GM21381 (cell line): Measurements from ENCODE around the gene PMEPA1.

Experiments used
- ATAC-seq: cut with Tn5 transposase; IDR thresholded peaks from one replicate; pipeline ENCODE4 v1.9.1; 2021; ENCODE audit warnings: mild to moderate bottlenecking, moderate library complexity; ENCODE audit not compliant: unreplicated experiment

The PMEPA1 gene, protein sequence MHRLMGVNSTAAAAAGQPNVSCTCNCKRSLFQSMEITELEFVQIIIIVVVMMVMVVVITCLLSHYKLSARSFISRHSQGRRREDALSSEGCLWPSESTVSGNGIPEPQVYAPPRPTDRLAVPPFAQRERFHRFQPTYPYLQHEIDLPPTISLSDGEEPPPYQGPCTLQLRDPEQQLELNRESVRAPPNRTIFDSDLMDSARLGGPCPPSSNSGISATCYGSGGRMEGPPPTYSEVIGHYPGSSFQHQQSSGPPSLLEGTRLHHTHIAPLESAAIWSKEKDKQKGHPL

DNA sequence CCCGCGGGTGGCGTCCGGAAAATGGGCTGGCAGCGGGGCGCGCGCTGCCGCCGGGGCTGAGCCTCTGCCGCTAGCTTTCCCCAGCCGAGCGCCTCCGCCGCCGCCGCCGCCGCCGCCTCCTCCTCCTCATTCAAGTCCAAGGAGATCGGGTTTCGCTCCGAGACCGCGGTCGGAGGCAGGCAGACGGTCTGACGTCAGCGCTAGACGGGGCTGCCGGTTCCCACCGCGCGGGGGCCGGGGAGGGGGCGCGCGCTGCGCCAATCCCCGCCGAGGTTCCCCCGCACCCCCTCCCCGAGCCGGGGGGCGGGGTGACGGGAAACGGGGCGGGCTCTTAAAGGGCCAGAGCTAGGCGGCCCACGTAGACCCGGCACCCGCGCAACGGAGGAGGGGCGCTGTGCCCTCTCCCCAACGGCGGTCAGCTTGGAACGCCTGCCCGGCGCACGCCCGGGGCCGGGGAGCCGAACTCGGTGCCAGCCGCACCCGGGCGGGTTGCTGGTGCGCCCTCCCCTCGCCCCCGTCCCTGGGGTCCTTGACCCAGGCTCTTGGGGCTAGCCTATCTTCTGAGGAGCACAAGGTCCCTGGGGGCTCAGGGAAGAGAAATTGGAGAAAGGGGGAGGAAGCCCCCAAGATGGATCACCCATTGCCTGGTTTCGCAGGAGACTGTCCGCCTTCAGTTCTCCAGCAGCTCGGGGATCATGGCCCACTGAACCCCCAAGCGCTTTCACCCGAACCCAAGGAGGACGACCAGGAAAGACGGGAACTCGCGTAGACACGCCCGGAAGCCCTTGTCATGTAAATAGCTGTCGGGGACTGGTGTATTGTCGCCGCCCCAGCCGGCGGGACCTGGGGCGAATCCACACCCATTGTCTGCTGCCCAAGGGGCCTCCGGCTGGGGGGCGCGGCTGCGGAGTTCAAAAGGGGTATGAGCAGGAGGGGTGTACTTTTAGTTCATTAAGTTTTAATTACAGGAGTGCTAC, at the start of gene PMEPA1:
Gene PMEPA1 (minus strand): TSS at position 193 of the 977 bp plus-strand sequence. CDS start 433 bp downstream, outside the sequence.
- ATAC-seq: peak; percentile 76

DNA sequence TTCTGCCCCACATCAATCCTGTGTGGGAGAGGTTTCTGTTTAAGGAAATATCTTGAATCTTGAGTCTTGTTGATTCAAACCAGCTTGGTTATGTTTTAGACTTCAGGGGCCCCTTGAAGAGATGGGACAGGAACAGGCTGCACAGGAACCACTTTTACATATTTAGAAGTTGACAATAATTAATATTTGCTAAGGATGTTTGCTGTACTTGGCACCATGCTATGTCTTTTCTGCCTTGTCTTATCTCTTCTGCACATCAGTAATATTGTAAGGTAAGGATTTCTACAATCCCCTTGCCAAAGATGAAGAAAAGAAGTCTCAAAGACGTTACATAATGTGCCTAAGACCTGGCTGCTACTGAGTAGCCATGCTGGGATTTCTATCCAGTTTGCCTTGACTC, 48.0 kb upstream of the PMEPA1 start:
- no peak for ATAC-seq

DNA sequence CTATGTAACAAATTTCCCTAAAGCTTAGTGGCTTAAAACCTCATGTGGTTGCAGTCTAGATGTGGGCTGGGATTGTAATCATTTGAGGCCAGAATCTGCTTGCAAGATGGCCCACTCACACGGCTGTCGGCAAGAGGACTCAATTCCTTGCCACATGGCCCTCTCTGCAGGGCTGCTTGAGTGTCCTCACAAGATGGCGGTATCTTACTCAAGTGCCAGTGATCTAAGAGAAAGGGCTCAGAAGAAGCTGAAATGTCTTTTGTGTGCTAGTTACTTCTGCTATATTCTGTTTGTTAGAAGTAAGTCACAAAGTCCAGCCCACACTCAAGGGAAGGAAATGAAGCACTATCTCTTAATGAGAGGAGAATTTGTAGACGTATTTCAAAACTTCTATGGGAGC, 47.1 kb upstream of the PMEPA1 start:
- ATAC-seq: no peak

DNA sequence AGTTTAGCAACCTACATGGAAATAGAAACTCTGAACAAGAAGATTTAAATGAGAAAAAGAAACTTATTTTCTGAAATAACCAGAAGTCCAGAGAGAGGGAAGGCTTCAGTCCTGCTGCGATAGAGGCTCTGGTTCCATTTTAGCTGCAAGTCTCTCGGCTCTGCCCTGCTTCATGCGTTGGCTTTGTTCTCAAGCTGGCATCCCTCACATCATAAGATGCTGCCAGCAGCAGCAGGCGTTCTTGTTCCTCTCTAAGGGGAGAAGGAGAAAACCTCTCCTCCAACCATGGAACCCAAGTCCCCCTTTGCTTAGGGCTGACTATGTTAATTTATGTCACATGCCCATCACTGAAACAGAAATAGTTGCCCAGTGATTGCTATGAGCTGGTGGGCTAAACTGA, 46.4 kb upstream of the PMEPA1 start:
- no peak for ATAC-seq

DNA sequence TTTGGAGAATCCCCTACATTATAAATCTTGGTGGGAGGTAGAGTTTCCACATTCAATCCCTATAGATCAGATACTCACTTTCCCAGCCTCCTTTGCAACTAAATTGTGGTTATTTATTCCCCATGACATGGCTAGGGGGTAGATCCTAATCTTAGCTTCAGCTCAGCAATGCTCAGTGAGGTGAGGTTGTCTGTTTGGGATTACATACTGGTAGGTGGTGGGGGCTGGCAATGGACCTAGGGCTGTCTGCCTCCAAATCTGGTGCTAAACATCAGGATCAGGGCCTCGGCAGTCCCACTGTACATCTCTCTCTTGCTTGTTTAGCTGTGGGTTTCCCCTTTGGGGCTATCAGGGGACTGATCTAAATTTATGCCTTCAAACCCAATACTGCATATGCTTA, 45.8 kb upstream of the PMEPA1 start:
- no peak for ATAC-seq

DNA sequence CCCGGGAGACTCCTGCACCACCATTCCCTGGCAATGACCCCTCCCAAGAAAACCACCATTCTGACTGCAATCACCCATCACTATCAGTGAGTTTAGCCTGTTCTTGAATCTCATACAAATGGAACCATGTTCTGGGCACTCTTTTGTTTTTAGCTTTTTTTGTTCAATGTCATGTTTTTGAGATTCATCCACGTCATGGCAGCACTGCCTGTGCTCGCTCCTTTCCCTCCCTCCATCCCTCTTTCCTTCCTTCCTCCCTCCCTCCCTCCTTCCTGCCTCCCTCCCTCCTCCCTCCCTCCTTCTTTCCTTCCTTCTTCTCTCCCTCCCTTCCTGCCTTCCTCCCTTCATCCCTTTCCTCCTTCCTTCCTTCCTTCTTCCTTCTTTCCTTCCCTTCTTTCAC, 44.4 kb upstream of the PMEPA1 start:
- no peak for ATAC-seq

DNA sequence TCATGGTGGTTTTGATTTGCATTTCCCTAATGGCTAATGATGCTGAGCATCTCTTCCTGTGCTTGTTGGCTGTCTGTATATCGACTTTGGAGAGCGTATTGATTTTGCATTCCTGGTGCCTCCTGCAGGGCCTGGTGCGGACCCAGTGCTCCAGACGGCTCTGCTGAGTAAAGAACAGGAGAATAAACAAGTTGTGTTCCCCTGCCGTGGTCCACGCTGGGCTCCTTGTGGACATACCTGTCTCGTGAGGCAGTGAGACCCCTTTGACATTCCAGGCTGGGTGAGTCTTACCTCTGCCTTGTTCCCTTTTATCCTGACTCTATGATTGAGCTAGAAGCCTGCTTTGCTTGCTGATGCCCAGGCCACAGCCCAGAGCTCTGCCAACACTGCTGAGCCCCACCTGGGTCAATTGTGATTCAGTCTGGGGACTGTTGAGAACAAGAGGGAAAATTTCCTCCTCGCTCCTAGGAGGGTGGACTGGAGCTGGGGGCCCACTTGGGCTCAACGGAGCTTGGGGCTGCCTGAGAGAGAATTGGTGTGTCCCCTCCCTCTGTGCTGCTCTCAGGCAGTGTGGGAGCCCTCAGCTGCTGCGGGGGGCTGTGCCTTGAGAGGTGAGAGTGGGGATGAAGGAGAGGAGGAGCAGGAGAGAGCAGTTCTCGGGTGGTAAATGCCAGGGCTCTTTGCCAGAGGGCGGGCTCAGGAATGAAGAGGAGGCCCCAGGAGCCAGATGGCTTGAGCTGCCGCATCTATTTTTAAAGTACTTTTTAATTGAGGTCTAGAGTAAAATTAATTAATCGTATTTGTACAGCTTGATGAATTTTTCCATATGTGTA, 43.7 kb upstream of the PMEPA1 start:
- ATAC-seq: no peak

DNA sequence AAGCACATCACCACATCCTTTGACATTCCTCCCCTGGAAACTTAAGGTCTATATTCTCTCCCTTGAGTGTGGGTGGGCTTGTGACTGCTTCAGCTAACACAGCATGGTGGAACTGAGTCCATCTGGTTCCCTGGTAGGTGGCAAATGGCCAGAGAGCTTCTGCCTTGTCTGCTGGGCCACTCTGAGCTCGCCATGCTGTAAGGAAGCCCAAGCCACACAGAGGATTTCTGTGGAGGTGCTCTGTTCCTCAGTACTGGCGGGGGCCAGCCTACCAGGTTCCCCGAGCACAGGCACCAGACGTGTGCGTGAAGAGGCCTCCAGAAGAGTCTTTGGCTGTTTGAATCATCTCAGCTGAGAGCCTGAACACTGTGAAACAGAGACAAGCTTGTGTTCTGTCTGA, 41.6 kb upstream of the PMEPA1 start:
- no peak for ATAC-seq

DNA sequence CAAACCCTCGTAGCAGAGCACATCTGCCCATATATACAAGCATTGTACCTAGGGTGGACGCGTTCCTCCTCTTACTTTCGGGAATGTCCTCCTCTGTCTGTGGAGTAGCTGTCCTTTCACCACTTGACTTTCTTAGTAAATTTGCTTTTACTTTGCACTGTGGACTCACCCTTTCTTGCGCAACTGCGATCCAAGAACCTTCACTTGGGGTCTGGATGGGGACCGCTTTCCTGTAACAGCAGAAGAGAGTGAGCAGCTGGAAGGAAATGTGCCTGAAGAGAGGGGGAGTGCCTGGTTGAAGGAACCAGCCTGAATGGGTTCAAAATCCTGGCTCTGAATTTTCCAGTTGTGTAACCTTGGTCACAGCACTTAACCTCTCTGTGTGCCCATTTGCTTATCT, 40.1 kb upstream of the PMEPA1 start:
- ATAC-seq: no peak

DNA sequence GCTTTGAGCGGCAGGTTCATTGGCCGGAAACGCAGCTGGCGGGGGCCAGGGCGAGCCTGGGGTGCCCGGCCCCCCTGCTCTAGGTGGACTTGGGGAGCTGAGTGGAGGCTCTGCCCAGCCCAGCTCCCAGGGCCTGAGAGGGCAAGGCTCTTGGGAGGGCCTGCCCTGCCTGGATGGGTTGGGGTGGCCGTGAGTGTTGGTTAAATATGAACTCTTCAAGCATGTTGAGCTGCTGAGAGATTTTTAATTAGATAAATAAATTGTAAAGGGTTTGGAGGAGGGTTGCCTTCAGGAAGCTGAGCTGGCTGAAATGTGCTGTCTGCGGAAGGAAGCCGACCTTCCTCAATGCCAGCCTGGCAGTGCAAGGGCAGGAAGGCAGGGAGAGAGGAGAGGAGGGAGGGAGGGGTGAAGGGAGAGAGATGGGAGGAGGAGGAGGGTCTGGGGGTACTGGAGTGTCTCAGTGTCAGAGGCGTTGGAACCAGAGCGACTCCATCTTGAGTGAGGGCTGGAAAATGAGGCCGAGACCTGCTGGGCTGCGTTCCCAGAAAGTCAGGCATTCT, 39.4 kb upstream of the PMEPA1 start:
- ATAC-seq: no peak

DNA sequence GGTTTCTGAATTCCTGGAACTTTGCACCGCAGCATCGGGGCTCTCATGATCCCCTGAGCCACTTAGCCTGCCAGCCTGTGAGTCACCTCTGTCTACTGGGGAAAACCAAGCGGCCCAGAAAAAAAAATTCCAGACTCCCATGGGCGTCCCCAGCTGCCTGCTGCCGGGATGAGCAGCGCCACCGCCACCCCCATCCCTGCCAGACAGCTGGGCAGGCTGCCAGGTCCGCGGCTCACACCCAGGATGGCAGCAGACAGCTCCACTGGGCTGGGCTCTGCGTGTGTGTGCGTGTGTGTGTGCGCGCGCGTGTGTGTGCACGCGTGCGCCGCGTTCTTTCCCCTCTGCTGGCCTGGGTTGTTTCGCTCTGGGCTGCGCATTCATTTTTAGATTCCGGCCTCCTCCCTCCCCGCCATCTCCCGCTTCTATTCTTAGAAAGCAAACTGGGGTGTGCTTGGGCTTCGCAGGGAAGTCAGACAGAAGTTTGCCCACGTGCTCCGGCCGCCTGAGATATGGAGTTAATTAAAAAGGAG, 38.9 kb upstream of the PMEPA1 start:
- ATAC-seq: peak; percentile 66

DNA sequence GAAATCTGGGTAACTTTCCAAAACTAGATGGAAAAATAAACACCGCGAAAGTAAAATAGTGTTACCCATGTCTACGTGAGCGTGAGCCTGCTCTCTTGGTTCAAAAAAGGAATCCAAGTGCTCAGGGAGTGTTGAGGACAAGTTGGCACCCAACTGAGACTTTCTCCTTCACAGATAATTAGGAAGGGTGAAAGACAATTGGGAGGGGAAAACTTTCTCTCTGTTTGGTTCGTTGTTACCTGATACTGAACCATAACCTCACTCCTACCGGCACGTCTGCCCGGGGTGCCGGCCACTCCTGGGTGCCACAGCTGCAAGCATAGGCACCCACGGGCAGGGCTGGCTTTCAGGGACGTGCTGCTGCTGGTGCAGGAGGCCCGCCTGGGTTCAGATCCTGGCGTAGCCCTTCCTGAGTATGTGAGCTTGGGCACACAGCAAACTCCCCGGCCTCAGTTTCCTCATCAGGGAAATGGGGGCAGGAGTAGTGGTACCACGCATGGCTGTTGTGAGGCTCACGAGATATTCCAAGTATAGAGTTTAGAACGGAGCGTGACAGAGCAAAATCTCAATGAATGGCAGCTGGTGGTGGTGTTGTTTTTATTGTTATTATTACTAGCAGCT, 38.2 kb upstream of the PMEPA1 start:
- no peak for ATAC-seq

DNA sequence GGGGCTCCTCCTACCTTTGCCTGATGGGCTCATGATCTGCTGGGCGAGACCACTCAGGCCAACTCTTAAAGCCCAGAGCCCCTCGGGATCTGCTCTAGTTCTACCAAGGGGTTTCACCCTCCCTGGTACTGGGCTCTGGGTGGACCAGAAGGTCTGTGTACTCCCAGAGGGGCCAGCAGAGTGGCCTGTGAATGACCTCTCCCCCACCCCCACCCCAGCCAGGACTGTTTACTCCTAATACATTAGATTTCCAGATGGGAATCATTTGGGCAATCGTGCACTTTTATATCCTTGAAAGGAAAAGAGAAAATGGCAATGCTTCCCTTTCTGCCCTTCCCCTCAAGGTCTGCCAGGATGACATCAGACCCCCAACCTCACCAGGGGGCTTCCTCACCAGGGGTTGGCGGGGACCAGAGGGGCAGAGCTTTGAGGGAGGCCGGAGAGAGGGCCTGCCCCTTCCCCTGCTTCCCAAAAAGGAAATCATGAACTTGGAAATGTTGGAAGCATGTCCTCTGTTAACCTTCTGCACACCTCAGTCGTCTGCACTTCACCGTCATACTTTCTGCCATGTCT, 37.1 kb upstream of the PMEPA1 start:
- no peak for ATAC-seq

DNA sequence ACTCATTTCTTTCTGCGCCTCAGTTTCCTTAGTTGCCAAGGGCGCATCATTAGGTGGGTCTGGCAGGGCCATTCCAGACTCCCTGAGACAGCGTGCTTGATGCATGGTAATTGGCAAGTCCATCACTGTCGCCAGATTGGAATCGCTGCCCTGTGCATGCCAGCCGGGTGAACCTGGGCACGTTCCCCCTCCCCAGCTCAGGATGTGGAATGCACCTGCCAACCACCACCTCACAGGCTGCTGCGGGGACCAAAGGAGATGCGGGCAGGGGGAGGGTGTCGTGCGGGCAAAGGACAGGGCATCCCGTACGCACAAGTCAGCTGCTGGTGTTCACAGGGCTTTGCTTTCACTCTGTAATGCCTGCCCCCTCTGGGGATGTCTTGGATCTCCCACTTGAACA, 36.4 kb upstream of the PMEPA1 start:
- ATAC-seq: no peak

DNA sequence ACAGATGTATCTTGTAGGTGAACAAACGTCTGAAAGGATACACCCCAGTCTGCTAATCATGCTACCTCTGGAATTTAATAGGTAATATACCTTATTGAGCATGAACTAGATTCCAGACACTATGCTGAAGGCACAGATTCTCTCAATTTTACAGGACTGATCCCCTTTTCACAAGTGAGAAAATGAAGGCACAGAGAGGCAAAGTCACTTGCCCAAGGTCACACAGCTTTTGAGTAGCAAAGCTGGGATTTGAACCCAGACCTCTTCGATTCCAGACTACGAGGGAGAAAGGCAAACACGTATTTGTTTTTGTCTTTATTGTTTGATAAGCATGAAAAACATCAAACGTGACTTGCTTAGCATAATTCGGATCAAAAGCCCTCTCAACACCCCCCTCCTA, 34.4 kb upstream of the PMEPA1 start:
- ATAC-seq: no peak

DNA sequence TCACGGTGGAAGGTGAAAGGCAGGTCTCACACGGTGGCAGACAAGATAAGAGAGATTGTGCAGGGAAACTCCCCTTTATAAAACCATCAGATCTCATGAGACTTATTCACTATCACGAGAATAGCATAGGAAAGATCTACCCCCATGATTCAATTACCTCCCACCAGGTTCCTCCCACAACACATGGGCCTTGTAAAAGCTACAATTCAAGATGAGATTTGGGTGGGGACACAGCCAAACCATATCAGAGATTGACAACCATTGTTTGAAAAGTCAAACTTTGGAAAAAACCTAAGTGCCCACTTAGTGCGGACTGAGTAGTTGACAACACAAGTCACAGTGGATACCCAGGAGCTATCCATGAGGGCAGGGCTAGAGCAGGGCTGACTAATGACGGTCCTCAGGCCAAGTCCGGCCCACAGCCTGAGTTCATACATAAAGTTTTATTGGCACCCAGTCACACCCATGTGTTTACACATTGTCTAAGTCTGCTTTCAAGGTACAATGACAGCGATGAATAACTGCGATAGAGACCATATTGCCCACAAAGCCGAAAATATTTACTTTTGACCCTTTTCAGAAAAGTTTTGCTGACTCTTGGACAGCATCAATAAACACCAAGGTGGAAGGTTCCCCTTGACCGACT, 33.8 kb upstream of the PMEPA1 start:
- no peak for ATAC-seq

DNA sequence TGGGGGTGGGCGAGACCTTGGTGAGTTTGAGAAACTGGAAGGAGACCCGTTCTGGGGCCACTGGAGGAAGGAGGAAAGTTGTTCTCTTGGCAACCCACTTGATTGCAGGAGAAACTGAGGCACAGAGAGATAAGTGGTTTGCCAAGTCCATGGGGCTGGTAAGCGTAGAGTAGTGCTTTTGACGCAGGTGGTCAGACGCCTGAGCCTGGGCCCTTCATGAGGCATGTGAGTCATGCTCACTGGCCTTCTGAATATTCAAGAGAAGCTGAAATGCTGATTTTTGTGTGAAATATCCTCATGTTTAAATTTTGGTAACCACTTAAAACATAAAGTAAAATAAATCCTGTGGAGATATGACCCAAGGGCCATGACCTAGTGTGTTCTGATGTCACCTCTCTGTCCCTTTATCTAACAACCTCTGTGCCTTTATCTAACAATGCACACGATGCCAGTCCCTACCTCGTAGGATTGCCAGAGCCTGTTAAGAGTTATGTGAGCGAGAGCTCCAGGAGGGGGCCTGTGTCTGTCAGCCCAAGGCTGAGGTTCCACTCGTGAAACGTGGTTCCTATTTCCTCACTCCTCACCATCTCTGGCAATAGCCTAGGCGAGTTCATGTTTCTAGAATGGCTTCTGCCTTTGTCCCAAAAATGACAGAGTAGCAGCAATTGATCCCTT, 32.8 kb upstream of the PMEPA1 start:
- no peak for ATAC-seq

DNA sequence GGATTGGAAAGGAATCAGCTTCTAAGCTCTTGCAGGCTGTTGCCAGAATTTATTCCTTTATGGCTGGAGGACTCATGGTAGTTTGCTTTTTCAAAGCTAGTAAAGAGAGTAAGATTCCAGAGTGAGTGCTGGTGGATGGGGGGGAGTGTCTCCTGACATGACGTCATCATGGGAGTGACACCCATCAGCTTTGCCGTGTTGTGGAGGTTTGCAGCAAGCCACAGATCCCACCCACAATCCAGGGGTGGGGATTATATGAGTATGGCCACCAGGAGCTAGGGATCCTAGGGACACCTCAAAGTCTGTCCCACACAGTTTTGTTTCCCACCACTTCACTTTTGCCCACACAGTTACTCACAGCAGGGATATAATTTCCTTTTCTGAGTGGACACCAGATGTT, 28.7 kb upstream of the PMEPA1 start:
- no peak for ATAC-seq

DNA sequence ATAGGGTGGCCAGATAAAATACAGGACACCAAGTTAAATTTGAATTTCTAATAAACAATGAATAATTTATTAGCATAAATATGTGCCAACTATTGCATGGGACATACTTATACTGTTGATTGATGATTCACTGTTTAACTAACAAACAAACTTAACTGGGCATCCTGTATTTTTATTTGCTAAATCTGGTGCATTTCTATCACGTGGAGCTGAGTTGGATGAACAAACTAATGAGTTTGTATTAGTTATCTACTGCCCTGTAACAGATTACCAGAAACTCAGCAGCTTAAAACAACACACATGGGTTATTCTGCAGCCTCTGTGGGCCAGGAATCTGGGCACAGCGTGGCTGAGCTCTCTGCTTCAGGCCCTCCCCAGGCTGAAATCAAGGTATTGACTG, 28.2 kb upstream of the PMEPA1 start:
- ATAC-seq: no peak
